Gastroesophageal sphincter (tissue), 4 donors: Measurements from ENCODE around the gene SNX33. TPM values are rescaled to one million over a fixed set of nuclear protein-coding genes. Genes with fewer than 3 reads are reported as not detected.
"Not testable (repeated sequence)": the region's sequence is repeated elsewhere in the genome, so short reads cannot be mapped to it uniquely, and the experiment has no call there.

Source experiments
- ATAC-seq: fragments of 150-250 bp; one replicate; pipeline ENCODE4 v1.9.1; 2016; ENCODE audit warnings: mild to moderate bottlenecking, moderate library complexity
- H3K27ac ChIP-seq, 4 donors: fragments of 200-600 bp; sonication (generic) in 3 of 4; 1 replicate in 3 of 4; 2 replicates in 1 of 4; pipeline ENCODE4 v1.5.1; 2016 to 2019
- H3K27me3 ChIP-seq: fragments of 200-600 bp; sonication (generic); one replicate; pipeline ENCODE4 v1.5.1; 2019
- H3K36me3 ChIP-seq, 2 donors: fragments of 200-600 bp; sonication (generic); one replicate each; pipeline ENCODE4 v1.5.1; 2019; ENCODE audit warnings: control low read depth in 1 of 2
- H3K4me1 ChIP-seq, 3 donors: fragments of 200-600 bp; sonication (generic); 1 replicate in 2 of 3; 2 replicates in 1 of 3; pipeline ENCODE4 v1.5.1; 2016 to 2019; ENCODE audit warnings: control low read depth in 2 of 3
- H3K4me3 ChIP-seq, 2 donors: fragments of 200-600 bp; sonication (generic); one replicate each; pipeline ENCODE4 v1.5.1; 2019; ENCODE audit warnings: mild to moderate bottlenecking in 1 of 2, moderate library complexity in 1 of 2
- H3K9me3 ChIP-seq, 3 donors: fragments of 200-600 bp; sonication (generic); one replicate each; pipeline ENCODE4 v1.5.1; 2017 to 2019; ENCODE audit warnings: control low read depth in 2 of 3
- CTCF ChIP-seq, 4 experiments: fragments of 200-600 bp in 2 of 4; fragments of 450-650 bp in 2 of 4; sonication (generic) in 1 of 4; IDR thresholded peaks; one replicate each; pipeline ENCODE4 v1.5.1; 2017 to 2019; ENCODE audit warnings: antibody characterized with exemption in 4 of 4, mild to moderate bottlenecking in 2 of 4, moderate library complexity in 2 of 4
- EP300 ChIP-seq: sonication (generic); formaldehyde crosslinking; IDR thresholded peaks from one replicate; pipeline ENCODE4 v1.6.1; 2017; ENCODE audit warnings: antibody characterized with exemption, mild to moderate bottlenecking
- POLR2A ChIP-seq, 2 donors: fragments of 450-650 bp; IDR thresholded peaks; one replicate each; pipeline ENCODE4 v1.6.1; 2017; ENCODE audit warnings: antibody characterized with exemption in 2 of 2, mild to moderate bottlenecking in 2 of 2, moderate library complexity in 1 of 2
- POLR2AphosphoS5 ChIP-seq: sonication (generic); formaldehyde crosslinking; IDR thresholded peaks from one replicate; pipeline ENCODE4 v1.6.1; 2017; ENCODE audit warnings: antibody characterized with exemption
- WGBS, 2 donors: methylation state at CpG; one replicate each; pipeline ENCODE4 v1.1.5; 2018; ENCODE audit warnings: low coverage in 1 of 2; 5-methylcytosine and 5-hydroxymethylcytosine counted together
- total RNA-seq, 4 donors: library from RNA; depleted of rRNA; stranded (reverse); fragments of >200 nt; gene quantifications; one replicate each; pipeline ENCODE4 v1.1.0, GENCODE V29; 2016

Gene SNX33
- total RNA-seq, 4 donors from 2014 or later, result 32.8 to 51.5 (median 41.2) TPM

- H3K27me3 ChIP-seq, result no peaks in the 10 kb centered on the region
These were observed 25.2 kb upstream of the SNX33 start for GRCh38 chr15:75622505-75622904.

GRCh38 chr15:75625542-75626347 is 22.0 kb upstream of the SNX33 start, which contains the start of gene SNUPN:
TSS of gene SNUPN (minus strand) at chr15:75625725. CDS start at chr15:75621051, 4,674 bp downstream.
- peak in 1 of 2 donors; percentile 40 for TF ChIP-seq POLR2A (IDR thresholded peaks at IDR 0.05)
- TF ChIP-seq EP300, result no peak
- peak in 1 of 4 experiments; percentile 13 for TF ChIP-seq CTCF (IDR thresholded peaks at IDR 0.05)
- peak; percentile 70 for TF ChIP-seq POLR2AphosphoS5
- H3K36me3 ChIP-seq, result peaks cover 0 to 1% of the 10 kb centered on the region in 2 donors
- no peaks in the 10 kb centered on the region for H3K9me3 ChIP-seq
- peak within 1 kb of the TSS; percentile 93 to 97 (median 94) for H3K27ac ChIP-seq
- H3K4me1 ChIP-seq, result peaks cover 0 to 39% (median 4%) of the 10 kb centered on the region in 3 donors
- H3K4me3 ChIP-seq, result peak within 1 kb of the TSS; percentile 93 to 96
- ATAC-seq, result peak; percentile 94
- 0% methylated on average over 7 of the region's 47 CpGs for WGBS, 2 donors
- no peaks in the 10 kb centered on the region for H3K27me3 ChIP-seq

More at GRCh38 chr15:75622505-75622904, 25.2 kb upstream of the SNX33 start:
- H3K4me1 ChIP-seq, result peaks cover 0 to 58% (median 4%) of the 10 kb centered on the region in 3 donors
- H3K36me3 ChIP-seq, result peaks cover 0 to 34% of the 10 kb centered on the region in 2 donors
- no peak for ATAC-seq
- H3K9me3 ChIP-seq, result no peaks in the 10 kb centered on the region
- H3K4me3 ChIP-seq, result no peak overlapping the region
- 50 to 69% methylated on average over 2 of the region's 2 CpGs for WGBS, 2 donors
- TF ChIP-seq POLR2A (IDR thresholded peaks at IDR 0.05) (no peak), POLR2AphosphoS5 (no peak), EP300 (no peak)
- H3K27ac ChIP-seq, result peak overlapping the region in 2 of 4 donors; percentile 4 to 77

GRCh38 chr15:75631935-75632334 is 15.8 kb upstream of the SNX33 start:
- no peak overlapping the region for H3K27ac ChIP-seq
- ATAC-seq, result no peak

GRCh38 chr15:75633922-75634321 is 13.8 kb upstream of the SNX33 start:
- H3K27me3 ChIP-seq, H3K27ac ChIP-seq, H3K9me3 ChIP-seq, H3K4me3 ChIP-seq, ATAC-seq, H3K36me3 ChIP-seq: not testable (repeated sequence)
- peaks cover 2 to 30% (median 14%) of the 10 kb centered on the region in 3 donors for H3K4me1 ChIP-seq
- WGBS, 2 donors, result 97 to 100% methylated on average over 2 to 6 of the region's 7 CpGs

More at GRCh38 chr15:75631935-75632334, 15.8 kb upstream of the SNX33 start:
- no peaks in the 10 kb centered on the region for H3K9me3 ChIP-seq
- H3K36me3 ChIP-seq, result peaks cover 0 to 2% of the 10 kb centered on the region in 2 donors
- H3K27me3 ChIP-seq, result no peaks in the 10 kb centered on the region
- H3K4me3 ChIP-seq, result no peak overlapping the region
- H3K4me1 ChIP-seq, result peaks cover 0 to 10% (median 2%) of the 10 kb centered on the region in 3 donors
- no peak for TF ChIP-seq CTCF (IDR thresholded peaks at IDR 0.05)
- TF ChIP-seq POLR2AphosphoS5, result no peak
- no peak for TF ChIP-seq POLR2A (IDR thresholded peaks at IDR 0.05)
- no peak for TF ChIP-seq EP300

GRCh38 chr15:75636026-75636425 is 11.7 kb upstream of the SNX33 start:
- Histone ChIP-seq H3K36me3 (peaks cover 0 to 6% of the 10 kb centered on the region in 2 donors), H3K27me3 (no peaks in the 10 kb centered on the region), H3K9me3 (no peaks in the 10 kb centered on the region), H3K4me3 (no peak overlapping the region), H3K4me1 (peaks cover 2 to 42% (median 16%) of the 10 kb centered on the region in 3 donors), H3K27ac (no peak overlapping the region)
- 84 to 94% methylated on average over 3 to 5 of the region's 6 CpGs for WGBS, 2 donors
- TF ChIP-seq POLR2A (IDR thresholded peaks at IDR 0.05) (no peak), EP300 (no peak), CTCF (IDR thresholded peaks at IDR 0.05) (no peak), POLR2AphosphoS5 (no peak)
- no peak for ATAC-seq
